ENCODE results near the gene PDF.
"Not testable (repeated sequence)": the region's sequence is repeated elsewhere in the genome, so short reads cannot be mapped to it uniquely, and the experiment has no call there.

PDF gene

GRCh38 chr16:69330286-69331109 lies at the start of gene PDF:
TSS of gene PDF (minus strand) at chr16:69330588. CDS start at chr16:69330570, 18 bp downstream.
- DNase-seq, result peak; percentile 83

DNA sequence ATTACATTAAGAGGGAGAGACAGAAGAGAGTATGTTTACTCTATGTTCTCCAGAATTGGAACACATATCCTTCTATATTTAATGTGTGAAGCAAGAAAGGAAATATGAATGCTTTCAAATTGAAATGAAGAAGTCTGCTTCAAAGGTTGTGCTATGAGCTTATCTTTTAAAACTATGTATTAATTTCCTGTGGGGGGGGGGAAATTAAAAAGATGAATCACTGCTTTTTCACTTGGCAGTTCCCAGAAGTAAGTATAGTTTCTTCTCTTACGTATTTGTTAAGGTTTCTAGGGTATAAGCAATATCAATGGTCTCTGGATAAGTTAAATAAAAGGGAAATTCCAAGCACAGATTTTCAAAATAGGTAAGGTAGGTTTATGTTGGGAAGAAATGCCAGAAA lies 48.4 kb upstream of the PDF start:
- DNase-seq, result peak; percentile 16

- DNase-seq, result no peak
These were observed 47.6 kb upstream of the PDF start for GRCh38 chr16:69378036-69378435.

- no peak for DNase-seq
These were observed 46.1 kb upstream of the PDF start for GRCh38 chr16:69376393-69377059.

DNA sequence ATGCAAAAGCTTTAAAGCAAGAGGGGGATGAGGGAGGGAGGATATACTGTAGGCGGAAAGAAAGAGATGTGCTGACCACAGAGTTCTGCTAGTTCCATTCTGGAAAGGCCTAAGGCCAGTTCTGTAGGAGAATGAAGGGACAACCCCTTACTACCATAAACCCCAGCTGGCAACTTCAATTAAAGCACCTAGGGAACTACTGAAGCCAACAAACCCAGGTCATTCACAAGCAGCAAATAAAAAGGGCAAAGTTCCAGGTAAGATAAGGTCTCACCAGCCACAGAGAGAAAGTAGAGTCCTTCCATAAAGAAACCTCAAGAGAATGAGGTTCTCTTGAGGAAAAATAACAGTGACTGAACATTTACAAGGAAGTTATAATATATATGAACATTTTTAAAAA lies 42.6 kb upstream of the PDF start:
- no peak for DNase-seq

- DNase-seq, result no peak
These were observed 41.2 kb upstream of the PDF start for GRCh38 chr16:69371564-69371963.

GRCh38 chr16:69368866-69369265 lies 38.5 kb upstream of the PDF start:
- no peak for DNase-seq

DNA sequence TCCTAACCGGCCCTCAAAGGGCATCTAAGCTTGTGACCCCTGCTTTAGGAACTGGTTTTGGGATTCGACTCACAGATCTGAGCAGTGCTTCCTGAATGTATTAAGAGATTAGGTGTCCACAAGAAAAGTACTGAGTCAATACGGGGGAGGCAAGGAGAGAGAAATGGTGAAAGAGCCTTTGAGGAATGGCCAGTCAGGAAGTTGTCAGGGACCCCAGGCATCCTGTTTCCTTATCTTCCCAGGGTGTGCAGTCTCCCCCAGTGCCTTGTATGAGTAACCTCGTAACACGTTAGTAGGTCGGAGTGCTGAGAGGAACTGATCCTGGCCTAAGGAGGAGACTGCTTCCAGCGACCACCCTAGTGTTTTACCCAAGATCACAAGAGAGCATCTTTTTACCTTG lies 37.6 kb upstream of the PDF start:
- DNase-seq, result no peak

DNA sequence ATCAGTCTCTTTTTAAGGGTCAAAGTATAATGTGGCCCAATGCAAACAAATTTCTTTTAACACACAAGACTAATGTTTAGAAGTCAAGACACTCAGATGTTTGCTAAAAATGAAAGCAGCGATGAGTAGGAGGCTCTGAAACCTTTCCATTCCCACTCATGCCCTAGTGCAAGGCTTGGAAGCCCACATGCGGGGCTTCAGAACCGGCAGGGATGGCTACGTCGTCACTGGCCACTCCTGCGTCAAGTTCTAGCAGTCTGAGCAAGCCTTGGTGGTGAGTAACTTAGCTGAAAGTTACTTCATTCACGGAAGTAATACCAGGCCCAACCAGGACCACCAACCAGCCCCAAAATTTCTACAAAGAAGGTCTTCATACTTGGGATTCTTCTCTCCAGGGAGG lies 36.0 kb upstream of the PDF start:
- DNase-seq, result no peak

DNA sequence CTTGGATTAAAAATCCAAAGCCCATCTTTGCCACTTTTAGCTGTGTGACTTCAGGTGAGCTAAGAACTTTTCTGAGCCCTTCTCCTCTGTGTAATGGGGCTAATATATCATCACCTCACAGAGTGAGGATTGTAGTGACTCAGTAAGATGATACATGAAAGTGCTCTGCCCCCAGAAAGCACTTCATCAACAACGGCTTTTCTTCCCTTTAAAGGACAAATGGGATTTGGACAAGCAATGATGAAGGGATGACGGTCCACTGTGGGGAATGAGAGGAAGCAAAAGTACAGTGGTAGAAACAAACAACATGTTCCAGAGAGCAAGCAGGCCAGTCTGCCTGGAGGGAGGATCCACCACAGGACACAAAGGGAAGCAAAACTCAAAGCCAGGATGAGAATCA lies 35.5 kb upstream of the PDF start:
- no peak for DNase-seq

GRCh38 chr16:69364088-69364487 lies 33.7 kb upstream of the PDF start:
- DNase-seq, result no peak

DNA sequence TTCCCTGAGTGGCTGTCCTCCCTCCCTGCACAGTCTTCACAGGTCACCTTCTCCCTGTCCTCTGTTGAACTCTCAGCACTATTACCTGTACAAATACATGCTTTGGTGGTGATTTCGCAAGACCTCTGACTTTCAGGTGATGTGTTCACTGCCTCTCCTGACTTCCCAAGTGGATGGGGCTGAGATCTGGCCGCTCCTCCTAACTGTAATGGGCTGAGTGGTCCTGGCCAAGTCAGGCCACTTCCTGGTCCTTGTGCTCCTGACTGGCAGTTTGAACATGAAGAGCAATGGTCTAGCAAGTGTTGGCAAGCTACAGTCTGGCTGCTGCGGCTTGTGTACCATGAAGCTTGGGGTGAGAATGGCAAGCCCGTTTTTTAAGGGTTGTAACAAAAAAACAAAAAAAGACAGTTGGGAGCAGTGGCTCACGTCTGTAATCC lies 32.9 kb upstream of the PDF start:
- DNase-seq, result no peak

- DNase-seq, result not testable (repeated sequence)
These were observed 29.7 kb upstream of the PDF start for GRCh38 chr16:69360070-69360469.

GRCh38 chr16:69351309-69352027 lies 21.1 kb upstream of the PDF start, which contains the start of gene TMED6:
TSS of gene TMED6 (minus strand) at chr16:69351786. CDS start at chr16:69351753, 33 bp downstream.
- DNase-seq, result no peak

DNA sequence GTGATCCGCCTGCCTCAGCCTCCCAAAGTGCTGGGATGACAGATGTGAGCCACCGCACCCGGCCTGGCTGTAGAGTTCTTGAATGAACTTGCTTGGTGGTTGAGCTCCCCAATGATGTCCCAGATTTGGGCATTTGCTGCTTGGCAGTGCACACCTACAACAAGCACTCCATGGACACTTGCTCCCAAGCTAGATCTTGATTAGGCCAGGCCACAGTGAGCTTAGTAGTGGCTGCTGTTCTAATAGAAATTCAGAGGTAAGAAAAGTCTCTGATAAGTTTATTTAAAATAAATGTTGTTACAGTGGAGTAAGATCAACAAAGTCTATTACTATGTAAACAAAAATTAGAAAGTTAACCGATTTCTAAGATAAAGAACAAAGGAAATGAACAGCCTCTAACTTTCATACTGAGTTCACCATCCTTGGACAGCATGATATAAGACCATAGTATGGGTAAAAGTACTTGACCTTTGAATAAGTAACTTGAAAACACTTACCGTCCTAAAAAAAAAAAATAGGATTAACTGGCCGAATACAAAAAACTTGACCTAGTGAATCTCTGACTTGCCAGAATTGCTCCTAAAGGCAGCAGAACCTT lies 20.2 kb upstream of the PDF start:
- DNase-seq, result no peak

- no peak for DNase-seq
These were observed 19.1 kb upstream of the PDF start for GRCh38 chr16:69349536-69349935.

- DNase-seq, result no peak
These were observed 17.8 kb upstream of the PDF start for GRCh38 chr16:69348222-69348621.

GRCh38 chr16:69346683-69347082 lies 16.3 kb upstream of the PDF start:
- no peak for DNase-seq

GRCh38 chr16:69345923-69346322 lies 15.5 kb upstream of the PDF start:
- DNase-seq, result peak; percentile 30

DNA sequence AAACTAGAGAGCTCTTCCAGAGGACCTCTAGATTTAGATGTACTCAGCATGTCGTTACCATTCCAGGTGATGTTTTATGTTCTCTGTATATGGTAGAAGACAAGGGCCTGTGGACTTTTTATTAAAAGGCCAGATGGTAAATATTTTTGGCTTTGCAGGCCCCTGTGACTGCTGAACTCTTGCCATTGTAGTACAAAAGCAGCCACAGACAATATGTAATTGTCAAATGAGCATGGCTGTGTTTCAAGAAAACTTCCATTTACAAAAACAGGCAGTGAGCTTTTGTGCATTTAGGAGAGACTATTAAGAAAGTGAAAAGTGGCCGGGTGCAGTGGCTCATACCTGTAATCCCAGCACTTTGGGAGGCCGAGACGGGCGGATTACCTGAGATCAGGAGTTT lies 13.8 kb upstream of the PDF start:
- DNase-seq, result no peak

DNA sequence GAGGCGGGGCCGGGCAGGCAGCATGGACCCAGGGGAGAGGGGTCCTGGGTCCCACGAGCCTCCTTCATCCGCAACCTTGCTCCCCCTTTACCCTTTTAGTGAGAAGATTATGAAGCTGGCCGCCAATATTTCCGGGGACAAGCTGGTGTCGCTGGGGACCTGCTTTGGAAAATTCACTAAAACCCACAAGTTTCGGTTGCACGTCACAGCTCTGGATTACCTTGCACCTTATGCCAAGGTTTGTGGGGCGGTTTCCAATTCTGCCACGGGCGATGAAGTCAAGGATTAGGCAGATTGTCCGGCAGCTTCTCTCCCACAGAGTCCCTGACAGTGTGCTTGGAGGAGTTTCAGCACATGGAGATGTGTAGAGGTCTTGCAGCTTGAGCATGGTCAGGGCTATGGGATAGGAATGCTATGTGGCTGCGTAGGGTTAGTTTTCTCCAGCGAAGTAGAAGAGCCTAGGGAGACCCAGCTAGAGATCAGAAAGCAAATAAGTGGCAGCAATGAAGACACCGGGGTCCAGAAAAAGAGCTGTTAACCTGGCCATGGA lies 9.8 kb upstream of the PDF start:
- DNase-seq, result no peak

DNA sequence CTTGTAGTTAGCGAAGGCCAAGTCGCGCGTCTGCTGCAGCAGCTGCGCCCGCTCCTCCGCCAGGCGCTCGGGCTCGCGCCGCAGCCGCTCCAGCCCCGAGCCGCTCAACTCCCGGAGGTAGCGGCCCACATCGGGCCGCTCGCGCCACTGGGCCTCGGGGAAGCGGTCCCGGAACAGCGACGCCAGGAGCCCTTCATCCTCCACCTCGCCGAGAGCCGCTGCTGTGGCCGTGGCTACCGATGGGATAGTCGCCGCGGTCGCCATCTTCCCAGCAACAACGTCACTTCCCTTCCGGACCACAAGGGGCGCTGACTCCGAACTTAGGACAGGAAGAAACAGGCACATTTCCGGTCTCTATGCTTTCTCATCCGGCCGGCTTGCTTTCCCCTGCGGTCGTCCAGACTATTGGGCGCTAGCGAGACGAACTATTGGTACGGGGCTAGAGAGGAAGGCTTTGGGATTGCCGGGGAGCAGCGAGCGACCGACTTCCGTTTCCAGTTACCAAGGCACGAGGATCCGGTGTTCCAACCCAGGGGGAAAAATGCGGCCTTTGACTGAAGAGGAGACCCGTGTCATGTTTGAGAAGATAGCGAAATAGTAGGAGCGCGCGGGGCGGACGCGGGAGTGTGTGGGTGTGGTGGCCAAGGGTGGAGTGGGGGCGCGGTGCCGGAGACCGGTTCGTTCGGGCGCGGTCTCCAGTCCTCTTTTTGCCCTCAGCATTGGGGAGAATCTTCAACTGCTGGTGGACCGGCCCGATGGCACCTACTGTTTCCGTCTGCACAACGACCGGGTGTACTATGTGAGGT lies 9.1 kb upstream of the PDF start, which contains the start of the genes COG8 and NIP7:
Gene COG8 (minus strand): TSS at position 276 of the 806 bp plus-strand sequence. CDS start 12 bp downstream, at position 264.
Gene NIP7 (plus strand): TSS at position 484 of the 806 bp plus-strand sequence. CDS start 58 bp downstream, at position 542.
- DNase-seq, result peak; percentile 96

All from CD4-positive, alpha-beta T cell treated with Interleukin-4 for 4 hours (primary cell).